ENCODE measurements around the gene NCOA5. TPM values are rescaled to one million over a fixed set of nuclear protein-coding genes. Genes with fewer than 3 reads are reported as not detected.

Gene NCOA5
- total RNA-seq, 1 donor from 2014 or later = 46.4 TPM

DNA sequence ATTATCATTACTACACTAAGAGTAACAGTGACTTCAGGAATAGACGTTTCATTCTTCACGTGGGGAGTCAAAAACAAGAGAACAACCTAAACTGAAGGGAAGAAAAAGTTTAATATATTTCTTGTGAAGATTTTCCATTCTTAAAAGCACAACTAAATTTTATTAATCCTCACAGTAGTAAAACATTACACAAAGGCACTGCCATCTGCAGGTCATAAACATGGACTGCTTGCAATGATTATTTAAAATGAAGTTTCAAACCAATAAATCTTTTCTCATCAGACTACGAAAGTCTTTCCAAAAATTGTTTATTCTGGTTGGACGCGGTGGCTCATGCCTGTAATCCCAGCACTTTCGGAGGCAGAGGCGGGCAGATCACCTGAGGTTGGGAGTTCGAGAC is 2.6 kb downstream of the NCOA5 start:
- no peak for DNase-seq
- Mint-ChIP-seq H3K27me3 (no peaks in the 10 kb centered on the region), H3K36me3 (ENCODE audit: low read depth) (peaks cover 21% of the 10 kb centered on the region), H3K4me1 (peaks cover 74% of the 10 kb centered on the region), H3K27ac (peak overlapping the region; percentile 37), H3K9me3 (no peaks in the 10 kb centered on the region), H3K4me3 (no peak overlapping the region)
- intact Hi-C loops (cut with micrococcal nuclease) = loop anchor here (1.0 to 5.0 kb wide), 3 partner anchors 65 to 295 kb away; partner anchors contain the start of genes DNTTIP1 and WFDC3
- no peak for ATAC-seq (ENCODE audit: low read depth)
- POLR2A ChIA-PET = interaction anchor here (1.2 to 2.4 kb wide), 4 partner anchors 21 to 45 kb away, joined by 3 to 8 read pairs (median 6); partner anchors contain the start of gene CD40
- TF ChIP-seq, protein P1, sequence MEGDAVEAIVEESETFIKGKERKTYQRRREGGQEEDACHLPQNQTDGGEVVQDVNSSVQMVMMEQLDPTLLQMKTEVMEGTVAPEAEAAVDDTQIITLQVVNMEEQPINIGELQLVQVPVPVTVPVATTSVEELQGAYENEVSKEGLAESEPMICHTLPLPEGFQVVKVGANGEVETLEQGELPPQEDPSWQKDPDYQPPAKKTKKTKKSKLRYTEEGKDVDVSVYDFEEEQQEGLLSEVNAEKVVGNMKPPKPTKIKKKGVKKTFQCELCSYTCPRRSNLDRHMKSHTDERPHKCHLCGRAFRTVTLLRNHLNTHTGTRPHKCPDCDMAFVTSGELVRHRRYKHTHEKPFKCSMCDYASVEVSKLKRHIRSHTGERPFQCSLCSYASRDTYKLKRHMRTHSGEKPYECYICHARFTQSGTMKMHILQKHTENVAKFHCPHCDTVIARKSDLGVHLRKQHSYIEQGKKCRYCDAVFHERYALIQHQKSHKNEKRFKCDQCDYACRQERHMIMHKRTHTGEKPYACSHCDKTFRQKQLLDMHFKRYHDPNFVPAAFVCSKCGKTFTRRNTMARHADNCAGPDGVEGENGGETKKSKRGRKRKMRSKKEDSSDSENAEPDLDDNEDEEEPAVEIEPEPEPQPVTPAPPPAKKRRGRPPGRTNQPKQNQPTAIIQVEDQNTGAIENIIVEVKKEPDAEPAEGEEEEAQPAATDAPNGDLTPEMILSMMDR (IDR thresholded peaks at IDR 0.05) = no peak
- CTCF ChIA-PET = interaction anchor here (1.4 to 1.7 kb wide), 2 partner anchors 19 to 88 kb away, joined by 3 to 5 read pairs; no protein-coding TSS in a partner anchor

- peaks cover 21% of the 10 kb centered on the region for H3K36me3 Mint-ChIP-seq (ENCODE audit: low read depth)
- H3K4me1 Mint-ChIP-seq = peaks cover 75% of the 10 kb centered on the region
- no peaks in the 10 kb centered on the region for H3K27me3 Mint-ChIP-seq
- no peak for DNase-seq
- no peak for ATAC-seq (ENCODE audit: low read depth)
- TF ChIP-seq, protein P1 (IDR thresholded peaks at IDR 0.05) = no peak
- POLR2A ChIA-PET = interaction anchor here (0.7 kb wide), 1 partner anchor 36 kb away, joined by 3 read pairs; no protein-coding TSS in a partner anchor
- H3K27ac Mint-ChIP-seq = no peak overlapping the region
- intact Hi-C loops (cut with micrococcal nuclease) = loop anchor here (5.0 kb wide), 1 partner anchor 293 kb away; the partner anchor contains the start of genes DNTTIP1 and WFDC3
- no peak overlapping the region for H3K4me3 Mint-ChIP-seq
- H3K9me3 Mint-ChIP-seq = no peaks in the 10 kb centered on the region
- CTCF ChIA-PET = interaction anchor here (0.6 to 1.4 kb wide), 4 partner anchors 9 to 828 kb away, joined by 3 read pairs; no protein-coding TSS in a partner anchor
These were observed 4.4 kb downstream of the NCOA5 start for GRCh38 chr20:46085179-46085851.

GRCh38 chr20:46084805-46085178 is 5.0 kb downstream of the NCOA5 start:
- CTCF ChIA-PET = interaction anchor here (0.6 to 1.4 kb wide), 4 partner anchors 8 to 827 kb away, joined by 3 read pairs; no protein-coding TSS in a partner anchor
- H3K9me3 Mint-ChIP-seq = no peaks in the 10 kb centered on the region
- intact Hi-C loops (cut with micrococcal nuclease) = loop anchor here (5.0 kb wide), 1 partner anchor 292 kb away; the partner anchor contains the start of genes DNTTIP1 and WFDC3

DNA sequence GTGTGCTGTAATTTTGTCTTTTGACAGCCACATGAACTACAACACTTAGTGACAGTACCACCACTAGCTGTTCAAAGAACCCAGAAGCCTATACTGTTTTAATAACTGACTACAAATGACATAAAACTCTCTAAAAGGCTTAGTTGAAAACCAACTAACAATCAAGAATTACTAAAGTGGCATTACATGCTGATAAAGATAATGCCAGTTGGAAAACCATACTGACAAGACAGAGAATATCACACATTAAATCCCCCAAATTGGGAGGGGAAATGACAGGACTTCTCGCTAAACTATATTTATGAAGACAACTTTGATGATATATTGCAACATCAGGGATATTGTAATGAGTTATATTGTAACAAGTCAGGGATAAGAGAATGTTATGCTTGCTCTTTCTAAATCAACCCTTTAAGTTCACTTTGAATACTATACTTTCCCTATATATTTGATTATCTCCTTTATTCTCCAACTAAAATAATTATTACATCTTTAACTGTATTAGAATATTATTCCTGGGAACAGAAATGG is 6.2 kb downstream of the NCOA5 start:
- TF ChIP-seq, protein P1 (IDR thresholded peaks at IDR 0.05) = no peak
- Mint-ChIP-seq H3K27ac (no peak overlapping the region), H3K4me1 (peaks cover 70% of the 10 kb centered on the region), H3K4me3 (no peak overlapping the region), H3K27me3 (no peaks in the 10 kb centered on the region), H3K36me3 (ENCODE audit: low read depth) (peaks cover 34% of the 10 kb centered on the region), H3K9me3 (no peaks in the 10 kb centered on the region)
- CTCF ChIA-PET = no interaction called here
- POLR2A ChIA-PET = no interaction called here
- DNase-seq = no peak
- intact Hi-C loops (cut with micrococcal nuclease) = no loop called here
- ATAC-seq (ENCODE audit: low read depth) = no peak

More at GRCh38 chr20:46084805-46085178, 5.0 kb downstream of the NCOA5 start:
- DNase-seq (no peak), ATAC-seq (ENCODE audit: low read depth) (no peak)
- POLR2A ChIA-PET = interaction anchor here (0.7 kb wide), 1 partner anchor 37 kb away, joined by 3 read pairs; no protein-coding TSS in a partner anchor
- Mint-ChIP-seq H3K27ac (no peak overlapping the region), H3K27me3 (no peaks in the 10 kb centered on the region), H3K36me3 (ENCODE audit: low read depth) (peaks cover 24% of the 10 kb centered on the region), H3K4me1 (peaks cover 75% of the 10 kb centered on the region), H3K4me3 (no peak overlapping the region)
- TF ChIP-seq, protein P1 (IDR thresholded peaks at IDR 0.05) = no peak

GRCh38 chr20:46083101-46083500 is 6.7 kb downstream of the NCOA5 start:
- Mint-ChIP-seq H3K36me3 (ENCODE audit: low read depth) (peaks cover 38% of the 10 kb centered on the region), H3K27me3 (no peaks in the 10 kb centered on the region), H3K27ac (no peak overlapping the region), H3K4me3 (no peak overlapping the region), H3K4me1 (peaks cover 65% of the 10 kb centered on the region), H3K9me3 (no peaks in the 10 kb centered on the region)
- DNase-seq = no peak
- TF ChIP-seq, protein P1 (IDR thresholded peaks at IDR 0.05) = no peak
- ChIA-PET POLR2A (no interaction called here), CTCF (no interaction called here)
- no peak for ATAC-seq (ENCODE audit: low read depth)
- intact Hi-C loops (cut with micrococcal nuclease) = no loop called here
